COR-L47 (cell line): ENCODE data around the gene NHS.

ENCODE experiments used
- DNase-seq: peaks from one replicate; lab custom pipeline; 2025; lab: John Stamatoyannopoulos, UW

The NHS gene

DNA sequence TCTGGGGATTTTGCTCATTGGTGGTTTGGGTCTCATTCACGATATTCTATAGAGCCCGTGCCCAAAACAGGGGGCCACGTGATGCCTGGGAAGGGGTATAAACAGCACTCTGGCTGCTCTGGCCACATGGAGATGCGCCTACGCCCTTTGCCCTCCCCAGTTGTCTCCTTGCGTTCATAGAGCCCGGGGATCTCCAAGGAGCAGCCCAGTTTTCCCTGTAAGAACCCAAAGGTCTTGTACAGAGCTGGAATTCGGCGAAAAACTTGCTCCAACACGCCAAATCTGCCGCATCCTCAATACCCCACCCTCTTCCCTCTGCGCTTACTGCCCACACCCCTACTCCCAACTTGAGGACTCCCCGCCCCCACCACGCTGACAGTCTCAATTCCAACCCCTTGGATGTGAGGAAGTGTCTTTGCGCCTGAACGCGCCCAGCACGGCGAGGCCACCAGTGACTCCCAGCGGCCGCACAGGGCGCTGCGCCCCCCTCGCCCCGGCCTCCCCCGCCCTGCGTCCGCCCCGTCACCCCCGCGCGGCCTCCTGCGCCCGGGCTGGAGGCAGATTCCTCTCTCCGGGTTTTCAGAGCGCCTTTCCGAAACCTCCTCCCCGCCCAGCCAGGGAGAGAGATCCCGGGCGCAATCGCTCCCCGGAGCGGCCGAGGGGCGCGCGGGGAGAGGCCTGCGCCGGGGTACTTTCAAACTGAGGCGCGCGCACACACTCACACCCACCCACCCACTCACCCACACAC, at the start of gene NHS:
TSS of gene NHS (plus strand) at position 582 of the 748 bp plus-strand sequence. CDS start 558 bp downstream, outside the sequence.
- peak; percentile 36 for DNase-seq

DNA sequence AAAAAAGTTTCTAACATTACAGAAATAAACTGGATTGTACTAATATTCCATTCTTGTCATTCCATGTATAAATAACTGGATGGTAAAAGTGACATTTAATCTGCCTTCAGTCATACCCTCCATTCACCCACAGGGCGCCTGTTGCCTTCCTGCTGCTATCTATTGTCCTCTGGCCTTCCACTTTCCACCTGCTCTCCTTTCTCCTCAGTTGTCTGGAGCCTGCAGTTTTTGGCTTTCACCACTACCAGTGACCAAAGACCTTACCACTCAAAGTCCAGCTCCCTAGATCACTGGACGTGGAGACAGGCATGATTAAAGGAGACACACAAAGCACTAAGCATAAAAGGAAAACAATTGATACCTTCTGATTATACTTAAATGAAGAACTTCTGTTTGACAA, 46.2 kb upstream of the NHS start:
- no peak for DNase-seq

GRCh38 chrX:17336377-17336776, 38.6 kb upstream of the NHS start:
- DNase-seq, result no peak

DNA sequence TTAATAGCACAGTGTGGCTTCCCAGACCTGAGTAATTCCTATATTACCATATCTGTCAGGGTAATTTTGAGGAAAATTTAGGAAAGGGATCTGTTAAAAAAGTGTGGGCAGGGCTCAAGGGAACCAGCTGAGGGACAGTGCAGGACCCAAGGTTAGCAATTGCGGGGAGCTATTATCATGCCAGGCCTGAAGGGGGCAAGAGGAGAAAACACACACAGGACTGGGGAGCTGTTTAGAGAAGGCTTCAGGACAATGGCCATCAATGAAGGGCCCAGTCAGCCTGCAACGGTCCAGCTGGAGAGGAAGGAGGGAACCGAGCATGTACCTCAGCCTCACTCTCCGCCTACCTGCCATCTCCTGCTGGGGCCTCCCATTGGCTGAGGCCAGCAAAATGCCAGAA, 19.0 kb upstream of the NHS start:
- DNase-seq, result no peak

DNA sequence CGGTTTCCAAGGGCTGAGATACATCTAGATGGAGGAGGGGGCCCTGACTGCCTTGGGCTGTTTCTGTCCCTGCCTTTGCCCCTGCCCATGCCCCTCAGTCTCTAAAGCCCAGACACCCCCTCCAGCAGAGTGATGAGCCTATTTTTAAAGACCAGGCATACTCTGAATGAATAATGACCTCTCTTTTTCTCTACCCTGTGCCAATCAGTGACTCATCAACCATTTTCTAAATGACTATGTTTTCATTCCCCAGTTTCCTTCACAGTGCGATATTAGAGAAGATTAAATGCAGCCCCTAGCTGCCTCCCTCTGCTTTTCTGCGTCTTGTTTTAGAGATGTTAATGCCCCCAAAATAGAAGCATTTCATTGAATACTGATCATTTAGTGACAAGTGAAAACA, 15.5 kb upstream of the NHS start:
- DNase-seq, result no peak

DNA sequence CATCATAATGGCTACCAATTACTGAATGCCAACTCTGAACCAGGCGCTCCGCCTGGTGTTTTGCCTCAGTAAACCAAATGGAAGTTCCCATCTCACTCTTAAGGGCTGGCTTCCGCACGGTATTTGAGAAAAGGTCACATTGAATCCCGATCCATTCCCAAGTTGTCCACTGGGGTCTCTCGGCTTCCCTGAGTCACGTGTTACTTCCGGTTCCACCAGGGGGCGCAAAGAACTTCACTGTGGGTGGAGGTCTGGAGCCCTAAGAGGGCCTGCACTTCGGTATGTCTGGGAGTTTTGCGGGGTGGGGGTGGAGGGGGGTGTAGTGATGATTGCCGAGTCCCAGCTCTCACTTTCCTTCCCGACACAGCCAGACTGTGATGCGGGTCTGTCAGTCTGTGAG, 13.4 kb upstream of the NHS start:
- no peak for DNase-seq

DNA sequence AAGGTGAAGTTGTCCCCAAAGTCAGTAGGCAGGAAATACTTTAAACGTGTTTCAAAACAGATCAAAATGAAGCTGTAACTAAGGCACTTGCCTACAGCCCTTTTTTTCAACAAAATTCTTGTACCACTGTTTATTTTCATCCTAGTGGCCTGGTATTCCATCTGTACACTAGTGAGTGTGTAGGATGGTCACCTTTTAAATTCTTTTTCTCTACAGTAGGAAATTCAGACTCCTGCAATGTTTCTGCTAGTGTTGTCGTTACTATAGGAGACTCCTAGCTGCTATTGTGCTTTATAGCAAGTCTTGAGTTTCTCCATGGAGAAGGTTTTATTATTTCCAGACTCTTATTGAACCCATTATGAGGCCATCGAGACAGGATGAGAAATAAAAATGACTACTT, 7.0 kb upstream of the NHS start:
- no peak for DNase-seq

- no peak for DNase-seq
Measured at GRCh38 chrX:17369309-17369708, 5.7 kb upstream of the NHS start.

- DNase-seq, result no peak
Measured at GRCh38 chrX:17370191-17370590, 4.8 kb upstream of the NHS start.

DNA sequence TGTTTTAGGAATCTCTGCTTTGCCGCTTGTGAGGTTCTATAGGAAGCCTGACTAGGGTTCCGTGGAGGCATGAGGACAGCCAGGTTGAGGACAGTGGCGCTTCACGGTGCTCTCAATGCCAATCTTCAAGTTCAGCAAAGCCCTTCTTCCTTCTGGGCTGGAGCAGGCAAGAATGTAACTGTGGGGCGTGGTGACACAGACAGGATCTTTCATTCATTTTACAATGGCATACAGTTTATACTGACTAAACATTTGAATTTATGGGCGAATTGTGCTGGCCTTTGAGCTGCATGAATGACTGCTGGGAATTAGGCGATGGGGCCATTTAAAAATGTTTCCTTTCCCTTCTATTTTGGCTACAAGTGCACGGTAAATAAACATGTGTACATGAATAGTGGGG, 2.9 kb upstream of the NHS start:
- no peak for DNase-seq

GRCh38 chrX:17373337-17373736, 1.7 kb upstream of the NHS start:
- no peak for DNase-seq

- no peak for DNase-seq
Measured at GRCh38 chrX:17375367-17375636, 302 bp downstream of the NHS start.

DNA sequence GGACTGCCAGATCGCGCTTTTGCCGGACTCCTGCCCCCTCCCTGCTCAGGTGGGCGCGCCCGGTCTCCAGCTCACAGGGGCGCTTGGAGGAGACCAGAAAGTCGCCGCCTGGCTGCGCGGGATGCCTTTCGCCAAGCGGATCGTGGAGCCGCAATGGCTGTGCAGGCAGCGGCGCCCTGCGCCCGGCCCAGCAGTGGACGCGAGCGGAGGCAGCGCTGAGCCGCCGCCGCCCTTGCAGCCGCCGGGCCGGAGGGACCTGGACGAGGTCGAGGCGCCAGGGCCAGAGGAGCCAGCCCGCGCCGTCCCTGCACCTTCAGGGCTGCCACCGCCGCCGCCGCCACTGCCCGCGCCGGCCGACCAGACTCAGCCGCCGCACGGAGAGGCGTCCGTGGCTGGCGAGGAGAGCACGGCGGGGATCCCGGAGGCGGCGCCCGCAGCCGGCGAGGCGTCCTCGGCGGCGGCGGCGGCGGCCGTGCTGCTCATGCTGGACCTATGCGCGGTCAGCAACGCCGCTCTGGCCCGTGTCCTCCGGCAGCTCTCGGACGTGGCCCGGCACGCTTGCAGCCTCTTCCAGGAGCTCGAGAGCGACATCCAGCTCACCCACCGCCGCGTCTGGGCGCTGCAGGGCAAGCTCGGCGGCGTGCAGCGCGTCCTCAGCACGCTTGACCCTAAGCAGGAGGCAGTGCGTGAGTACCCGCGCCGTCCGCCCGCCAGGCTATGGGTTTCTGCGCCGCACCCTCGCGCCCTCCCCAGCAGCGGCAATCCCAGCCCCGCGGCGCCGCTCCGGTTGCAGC, 834 bp downstream of the NHS start:
- peak; percentile 23 for DNase-seq

GRCh38 chrX:17376431-17377077, 1.6 kb downstream of the NHS start:
- DNase-seq, result no peak

DNA sequence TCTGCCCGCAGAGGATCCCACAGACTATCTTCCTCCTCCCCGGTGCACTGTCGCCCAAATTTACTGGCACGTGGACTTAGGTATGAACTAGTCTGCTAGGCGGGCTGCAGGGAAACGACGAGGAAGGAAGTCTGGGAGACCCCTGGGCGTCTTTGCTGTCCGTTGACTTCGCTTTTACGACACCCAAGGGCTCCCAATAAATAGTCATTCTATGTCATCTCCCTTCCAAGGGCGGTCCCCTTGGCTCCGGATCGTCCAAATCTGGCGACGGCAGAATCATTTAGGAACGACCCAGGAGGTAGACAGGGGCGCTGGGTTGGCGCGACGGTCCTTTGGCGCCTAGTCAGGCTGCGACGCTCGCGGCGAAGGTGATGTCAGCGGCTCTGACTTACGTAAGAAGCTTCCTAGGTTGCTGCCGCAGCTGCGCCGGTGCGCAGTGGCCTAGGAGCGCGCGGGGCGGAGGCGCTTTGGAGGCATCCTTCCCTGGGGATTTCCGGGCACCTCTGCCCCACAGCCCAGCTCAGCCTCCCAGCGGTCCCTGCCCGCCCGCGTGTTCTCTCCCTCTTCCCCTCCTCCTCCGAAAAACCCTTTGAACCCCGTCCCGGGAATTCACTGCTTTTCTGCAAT, 2.2 kb downstream of the NHS start:
- DNase-seq, result peak; percentile 46

GRCh38 chrX:17377795-17378194, 2.8 kb downstream of the NHS start:
- DNase-seq, result no peak

- no peak for DNase-seq
Measured at GRCh38 chrX:17380221-17380620, 5.2 kb downstream of the NHS start.

- no peak for DNase-seq
Measured at GRCh38 chrX:17390419-17390850, 15.4 kb downstream of the NHS start.

DNA sequence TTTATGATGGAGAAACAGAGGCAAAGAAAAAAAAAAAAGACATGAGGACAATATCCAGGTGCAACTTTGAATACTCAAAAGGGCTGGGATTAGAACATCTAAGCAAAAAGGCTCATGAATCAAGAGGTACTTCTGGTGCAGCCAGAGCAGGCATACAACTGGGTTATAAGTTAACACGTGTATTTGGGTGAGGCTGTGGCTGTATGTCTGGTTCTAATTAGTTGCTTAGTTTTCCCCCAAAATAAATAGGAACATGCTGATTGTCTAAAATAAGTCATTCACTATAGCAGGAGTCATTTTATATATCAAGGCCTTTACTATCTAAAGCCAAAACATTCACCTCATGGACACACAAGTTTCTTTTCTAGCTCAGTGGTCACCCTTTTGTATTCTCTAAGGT, 20.2 kb downstream of the NHS start:
- no peak for DNase-seq

DNA sequence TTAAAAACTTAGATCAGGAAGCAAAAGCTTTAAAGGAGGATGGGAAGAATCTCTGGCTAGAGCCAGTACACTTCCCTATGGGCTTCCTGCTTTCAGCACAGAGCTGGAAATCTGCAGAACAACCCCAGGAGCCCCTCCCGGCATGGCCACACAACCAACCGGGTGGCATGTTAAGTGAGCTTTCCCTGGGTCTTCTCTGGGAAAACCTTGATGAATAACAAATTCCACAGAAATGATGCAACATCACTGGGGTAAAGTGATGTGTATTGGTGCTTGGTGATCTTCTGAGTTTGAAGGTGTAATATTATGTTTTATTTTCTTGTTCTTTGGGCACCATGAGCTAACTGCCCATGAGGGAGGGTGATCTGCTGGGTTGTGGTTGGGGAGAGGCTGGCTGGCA, 22.1 kb downstream of the NHS start:
- DNase-seq, result no peak

DNA sequence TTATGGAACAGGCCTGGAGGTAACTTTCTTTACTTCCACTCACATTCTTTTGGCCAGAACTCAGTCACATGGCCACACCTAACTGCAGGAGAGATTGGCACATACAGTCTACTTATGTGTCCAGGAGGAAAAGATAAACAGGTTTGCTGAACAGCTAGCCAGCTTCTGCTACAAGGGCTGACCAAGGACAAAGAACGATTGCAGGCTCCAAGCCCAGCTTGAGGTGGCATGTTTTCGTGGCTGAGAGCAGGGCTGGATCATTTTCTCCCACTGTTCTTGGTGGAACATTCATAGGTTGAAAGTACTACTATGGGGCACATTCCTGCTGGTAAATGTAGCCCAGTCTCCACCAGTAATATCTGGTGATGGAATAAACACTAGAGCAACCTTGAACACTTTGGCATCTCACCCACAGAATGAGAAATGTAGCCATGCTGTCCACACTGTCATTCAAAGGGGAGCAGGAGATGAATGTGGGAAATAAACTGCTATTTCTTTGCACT, 28.2 kb downstream of the NHS start:
- no peak for DNase-seq

- DNase-seq, result no peak
Measured at GRCh38 chrX:17403972-17404371, 29.0 kb downstream of the NHS start.
